Ovary (tissue), 9 donors: Measurements from ENCODE around the gene PTX3. TPM values are rescaled to one million over a fixed set of nuclear protein-coding genes. Genes with fewer than 3 reads are reported as not detected.

Experiments used
- DNase-seq, 5 donors: peaks; one replicate each; pipeline ENCODE4 v3.0.0-alpha.2; 2019 to 2020
- H3K27ac ChIP-seq, 2 donors: fragments of 200-600 bp; one replicate each; pipeline versions ENCODE4 v1.5.1 to v1.8.0; 2019 to 2022
- H3K27me3 ChIP-seq: fragments of 200-600 bp; one replicate; pipeline ENCODE4 v1.8.0; 2022
- H3K36me3 ChIP-seq: fragments of 200-600 bp; sonication (generic); one replicate; pipeline ENCODE4 v1.5.1; 2019
- H3K4me1 ChIP-seq: one replicate; pipeline ENCODE4 v1.8.1; 2013; ENCODE audit warnings: mild to moderate bottlenecking, moderate library complexity; ENCODE audit not compliant: insufficient read depth
- H3K4me3 ChIP-seq: fragments of 200-600 bp; sonication (generic); one replicate; pipeline ENCODE4 v1.5.1; 2017
- H3K9me3 ChIP-seq, 2 donors: fragments of 200-600 bp in 1 of 2; sonication (generic) in 1 of 2; one replicate each; pipeline versions ENCODE4 v1.5.1 to v1.8.1; 2013 to 2019; ENCODE audit warnings: mild to moderate bottlenecking in 1 of 2, moderate library complexity in 1 of 2
- EP300 ChIP-seq: sonication (generic); formaldehyde crosslinking; IDR thresholded peaks from one replicate; pipeline ENCODE4 v1.6.1; 2017; ENCODE audit warnings: antibody characterized with exemption
- POLR2A ChIP-seq: fragments of 450-650 bp; IDR thresholded peaks from one replicate; pipeline ENCODE4 v1.6.1; 2017; ENCODE audit warnings: antibody characterized with exemption, mild to moderate bottlenecking, moderate library complexity
- WGBS, 3 donors: extraction: QIAGEN DNeasy Blood & Tissue Kit in 1 of 3; methylation state at CpG; one replicate each; pipeline versions ENCODE4 v1.1.5 to v1.1.7; 2013 to 2017; 5-methylcytosine and 5-hydroxymethylcytosine counted together
- intact Hi-C, 4 donors: fragments of 100-400 bp; cut with DNase I; formaldehyde crosslinking; loops; one replicate each; pipeline versions ENCODE4 v1.11.0 to v1.15.1; 2022 to 2023
- polyA plus RNA-seq, 2 donors: library from polyadenylated mRNA; stranded (reverse); fragments of 200-250 nt in 1 of 2; fragments of 350-450 nt in 1 of 2; fragmentation: Illumina TruSeq in 1 of 2; extraction: RNeasy Lipid Tissue Mini Kit (QIAGEN cat#74804) in 1 of 2; gene quantifications; one replicate each; pipeline ENCODE4 v1.2.3, GENCODE V29; 2013 to 2014
- total RNA-seq, 7 donors: library from RNA; depleted of rRNA in 2 of 7; stranded (reverse); fragments of >200 nt in 2 of 7; fragmentation: NEBNext Ultra II Directional in 3 of 7; extraction: Animal tissue kit (Norgen Biotek cat#: 25700) in 3 of 7; gene quantifications; one replicate each; pipeline versions ENCODE4 v1.1.0 to v1.2.4, GENCODE V29; 2016 to 2023
- TF ChIP-seq, protein P1 (sequence below), 3 donors: fragments of 450-650 bp in 2 of 3; fragments of 200-600 bp in 1 of 3; IDR thresholded peaks; one replicate each; pipeline versions ENCODE4 v1.5.1 to v1.8.0; 2016 to 2022; ENCODE audit warnings: antibody characterized with exemption in 3 of 3, mild to moderate bottlenecking in 1 of 3
- donor health status: DM: no; HTN: no; CAD: no; lungs with moderate emphysema.
- donor health status: DM: no; HTN: no; CAD: no.
- donor health status: Bipolar disorder and iron deficiency.
- donor health status: DM: yes; HTN: yes; CAD: no.
- donor health status: DM: no; HTN: no; CAD: no.
- donor health status: DM: yes; HTN: yes; CAD: no.

The PTX3 gene
- total and polyA plus RNA-seq, 9 donors: 0.61 to 3.0 (median 1.7) TPM; not detected in 1

DNA sequence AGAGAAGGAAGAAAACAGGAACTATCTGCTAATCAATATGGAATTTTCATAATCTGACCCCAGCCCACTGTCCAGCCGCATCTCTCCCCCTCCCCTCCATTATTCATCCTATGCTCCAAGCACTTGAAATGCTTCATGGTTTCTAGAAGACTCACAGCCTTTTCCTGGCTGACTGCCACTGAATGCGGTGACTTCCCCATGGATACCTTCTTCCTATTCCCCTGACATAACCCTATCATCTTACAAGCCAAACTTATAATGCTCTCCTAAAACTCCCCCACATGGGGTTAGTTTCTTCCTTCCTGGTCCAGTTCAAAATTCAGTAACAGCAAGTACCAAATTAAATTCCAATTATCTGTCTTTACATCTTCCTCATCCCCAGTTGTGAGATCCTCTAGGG, 31.2 kb upstream of the PTX3 start:
- intact Hi-C loops: no loop called here
- WGBS, 3 donors: 22 to 52% (median 37%) methylated on average over 2 of the region's 2 CpGs
- no peak for TF ChIP-seq POLR2A
- TF ChIP-seq, protein P1, sequence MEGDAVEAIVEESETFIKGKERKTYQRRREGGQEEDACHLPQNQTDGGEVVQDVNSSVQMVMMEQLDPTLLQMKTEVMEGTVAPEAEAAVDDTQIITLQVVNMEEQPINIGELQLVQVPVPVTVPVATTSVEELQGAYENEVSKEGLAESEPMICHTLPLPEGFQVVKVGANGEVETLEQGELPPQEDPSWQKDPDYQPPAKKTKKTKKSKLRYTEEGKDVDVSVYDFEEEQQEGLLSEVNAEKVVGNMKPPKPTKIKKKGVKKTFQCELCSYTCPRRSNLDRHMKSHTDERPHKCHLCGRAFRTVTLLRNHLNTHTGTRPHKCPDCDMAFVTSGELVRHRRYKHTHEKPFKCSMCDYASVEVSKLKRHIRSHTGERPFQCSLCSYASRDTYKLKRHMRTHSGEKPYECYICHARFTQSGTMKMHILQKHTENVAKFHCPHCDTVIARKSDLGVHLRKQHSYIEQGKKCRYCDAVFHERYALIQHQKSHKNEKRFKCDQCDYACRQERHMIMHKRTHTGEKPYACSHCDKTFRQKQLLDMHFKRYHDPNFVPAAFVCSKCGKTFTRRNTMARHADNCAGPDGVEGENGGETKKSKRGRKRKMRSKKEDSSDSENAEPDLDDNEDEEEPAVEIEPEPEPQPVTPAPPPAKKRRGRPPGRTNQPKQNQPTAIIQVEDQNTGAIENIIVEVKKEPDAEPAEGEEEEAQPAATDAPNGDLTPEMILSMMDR (IDR thresholded peaks at IDR 0.05): no peak
- no peak for TF ChIP-seq EP300
- Histone ChIP-seq H3K27ac (no peak overlapping the region), H3K9me3 (no peaks in the 10 kb centered on the region), H3K4me1 (no peaks in the 10 kb centered on the region), H3K4me3 (no peak overlapping the region), H3K27me3 (no peaks in the 10 kb centered on the region), H3K36me3 (no peaks in the 10 kb centered on the region)
- no peak for DNase-seq

DNA sequence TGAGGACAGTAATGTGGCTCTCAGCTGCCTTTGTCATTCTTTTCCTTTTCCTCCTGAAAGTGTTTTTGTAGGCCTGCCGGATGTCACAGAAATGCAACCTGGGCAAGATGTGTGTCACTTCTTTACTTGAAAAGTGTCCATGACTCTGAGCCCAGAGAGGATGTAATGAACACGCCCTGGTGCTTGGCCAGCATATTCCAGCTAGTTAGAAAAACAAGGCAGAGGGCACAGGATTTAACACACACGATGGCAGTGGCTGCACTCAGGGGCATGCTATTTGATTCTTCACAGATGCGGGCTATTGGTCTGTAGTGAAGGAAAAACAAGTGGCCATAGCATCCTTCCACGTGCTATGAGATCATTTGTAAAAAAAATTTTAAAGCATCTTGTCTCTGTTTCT, 30.3 kb upstream of the PTX3 start:
- Histone ChIP-seq H3K4me3 (no peak overlapping the region), H3K9me3 (no peaks in the 10 kb centered on the region), H3K27ac (no peak overlapping the region), H3K27me3 (no peaks in the 10 kb centered on the region), H3K36me3 (no peaks in the 10 kb centered on the region), H3K4me1 (no peaks in the 10 kb centered on the region)
- 70 to 75% (median 74%) methylated on average over 5 of the region's 5 CpGs for WGBS, 3 donors
- no peak for DNase-seq
- intact Hi-C loops: no loop called here
- no peak for TF ChIP-seq EP300

DNA sequence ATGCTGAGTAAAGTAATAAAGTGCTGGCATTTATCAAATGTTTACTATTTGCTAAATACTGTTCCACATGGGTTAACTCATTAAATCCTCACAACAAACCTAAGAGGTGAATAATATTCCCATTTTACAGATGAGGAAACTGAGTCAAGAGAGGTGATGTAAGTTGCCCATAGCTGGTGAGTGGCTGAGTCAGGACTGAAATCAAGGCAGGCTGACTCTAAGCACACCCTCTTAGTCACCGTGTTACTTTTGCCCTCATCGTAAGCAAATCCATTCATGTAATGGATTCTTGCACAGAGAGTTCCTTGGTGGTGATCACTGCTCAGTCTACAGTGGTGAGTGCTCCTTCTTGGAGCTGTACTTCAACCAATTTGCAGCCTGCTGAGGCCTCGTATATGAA, 28.9 kb upstream of the PTX3 start:
- H3K4me3 ChIP-seq: no peak overlapping the region
- no peak for DNase-seq
- intact Hi-C loops: no loop called here
- WGBS, 3 donors: 65 to 81% (median 77%) methylated on average over 3 of the region's 3 CpGs
- H3K27ac ChIP-seq: no peak overlapping the region
- TF ChIP-seq EP300 (no peak), POLR2A (no peak)
- TF ChIP-seq, protein P1 (IDR thresholded peaks at IDR 0.05): no peak
- H3K9me3 ChIP-seq: no peaks in the 10 kb centered on the region
- no peaks in the 10 kb centered on the region for H3K36me3 ChIP-seq
- no peaks in the 10 kb centered on the region for H3K27me3 ChIP-seq
- no peaks in the 10 kb centered on the region for H3K4me1 ChIP-seq

DNA sequence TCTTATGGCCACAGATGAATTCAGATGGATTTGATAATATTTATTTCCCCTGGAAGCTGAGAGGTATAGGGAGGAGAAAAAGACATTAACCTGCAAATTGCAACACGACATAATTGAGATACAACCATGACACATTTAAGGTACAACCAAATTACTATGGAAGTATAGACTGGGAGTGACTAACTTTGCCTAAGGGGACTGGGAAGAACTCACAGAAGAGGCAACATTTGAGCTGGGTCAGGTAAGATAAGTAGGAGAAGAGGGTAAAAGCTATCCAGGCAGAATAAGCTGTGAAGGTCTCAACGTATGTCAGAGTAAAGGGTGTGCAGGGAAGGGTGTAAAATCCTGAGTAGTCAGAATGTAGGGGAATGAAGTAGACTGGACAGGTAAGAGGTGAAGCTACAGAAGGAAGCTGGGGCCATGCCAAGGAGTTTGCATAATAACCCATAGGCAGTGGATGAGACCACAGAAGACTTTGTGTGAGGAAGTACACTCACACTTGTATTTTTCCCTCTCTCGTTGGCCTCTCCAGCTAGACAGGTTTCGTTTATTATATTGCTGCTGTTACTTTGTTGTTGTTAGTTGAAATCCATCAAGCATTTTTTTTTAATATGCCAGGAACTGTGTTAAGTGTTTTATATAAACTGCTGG, 28.0 kb upstream of the PTX3 start:
- TF ChIP-seq EP300 (no peak), POLR2A (no peak)
- TF ChIP-seq, protein P1 (IDR thresholded peaks at IDR 0.05): no peak
- no peaks in the 10 kb centered on the region for H3K36me3 ChIP-seq
- no peak overlapping the region for H3K4me3 ChIP-seq
- DNase-seq: no peak
- no peaks in the 10 kb centered on the region for H3K27me3 ChIP-seq
- 81 to 85% (median 83%) methylated on average over 4 of the region's 4 CpGs for WGBS, 3 donors
- no peaks in the 10 kb centered on the region for H3K4me1 ChIP-seq
- no peak overlapping the region for H3K27ac ChIP-seq
- no peaks in the 10 kb centered on the region for H3K9me3 ChIP-seq
- intact Hi-C loops: no loop called here

DNA sequence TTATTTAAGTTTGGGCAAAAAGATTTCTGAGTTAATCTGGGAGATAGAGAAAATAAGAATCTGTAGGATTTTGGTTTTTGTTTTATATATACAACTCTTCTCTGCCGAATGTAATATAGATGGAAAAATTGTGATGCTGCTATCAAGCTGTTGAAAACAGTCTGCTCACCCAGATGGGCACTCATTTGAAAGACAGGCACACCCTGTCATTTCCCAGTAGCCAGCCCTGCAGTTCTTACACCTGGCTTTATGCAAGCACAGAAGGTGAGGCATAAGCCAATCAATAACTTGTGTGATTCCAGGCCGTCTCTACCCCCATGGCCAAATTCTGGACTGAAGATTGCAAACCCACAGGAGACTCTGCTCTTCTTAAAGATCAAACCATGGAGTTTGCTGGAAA, 27.1 kb upstream of the PTX3 start:
- Histone ChIP-seq H3K4me1 (no peaks in the 10 kb centered on the region), H3K4me3 (no peak overlapping the region), H3K27ac (no peak overlapping the region), H3K36me3 (no peaks in the 10 kb centered on the region), H3K9me3 (no peaks in the 10 kb centered on the region), H3K27me3 (no peaks in the 10 kb centered on the region)
- TF ChIP-seq, protein P1 (IDR thresholded peaks at IDR 0.05): no peak
- TF ChIP-seq POLR2A (no peak), EP300 (no peak)
- WGBS, 3 donors: 87 to 93% (median 89%) methylated on average over 2 of the region's 2 CpGs
- intact Hi-C loops: no loop called here
- DNase-seq: no peak
